ENCODE results near the gene FTL.

The FTL gene

GRCh38 chr19:48993175-48994034 is 28.3 kb downstream of the FTL start, which contains the start of the genes GYS1 and RUVBL2:
TSS of gene GYS1 (minus strand) at chr19:48993309. CDS start at chr19:48993112, 197 bp downstream.
TSS of gene RUVBL2 (plus strand) at chr19:48993887. CDS start at chr19:48993912, 25 bp downstream.
- DNase-seq, result peak; percentile 100

- peak; percentile 43 for DNase-seq
These were observed 28.9 kb downstream of the FTL start for GRCh38 chr19:48994035-48994386.

- peak; percentile 76 for DNase-seq
These were observed 32.9 kb downstream of the FTL start for GRCh38 chr19:48997972-48998371.

- peak; percentile 53 for DNase-seq
These were observed 34.6 kb downstream of the FTL start for GRCh38 chr19:48999481-49000325.

- DNase-seq, result no peak
These were observed 39.0 kb downstream of the FTL start for GRCh38 chr19:49004133-49004532.

- no peak for DNase-seq
These were observed 40.0 kb downstream of the FTL start for GRCh38 chr19:49004964-49005614.

- DNase-seq, result no peak
These were observed 41.8 kb downstream of the FTL start for GRCh38 chr19:49006905-49007304.

- DNase-seq, result no peak
These were observed 44.7 kb downstream of the FTL start for GRCh38 chr19:49009828-49010227.

- no peak for DNase-seq
These were observed 45.3 kb downstream of the FTL start for GRCh38 chr19:49010453-49010852.

GRCh38 chr19:49011194-49011593 is 46.1 kb downstream of the FTL start:
- no peak for DNase-seq

- DNase-seq, result no peak
These were observed 49.2 kb downstream of the FTL start for GRCh38 chr19:49014123-49014869.

- DNase-seq, result no peak
These were observed 49.8 kb downstream of the FTL start for GRCh38 chr19:49014870-49015255.

- DNase-seq, result no peak
These were observed 51.1 kb downstream of the FTL start for GRCh38 chr19:49016067-49016839.
